Gastrocnemius medialis (tissue), 4 donors: Measurements from ENCODE around the gene MMP25. TPM values are rescaled to one million over a fixed set of nuclear protein-coding genes. Genes with fewer than 3 reads are reported as not detected.

Source experiments
- ATAC-seq, 2 donors: fragments of 150-250 bp; one replicate each; pipeline ENCODE4 v1.9.1; 2016
- DNase-seq, 2 donors: peaks; one replicate each; pipeline ENCODE4 v3.0.0-alpha.2; 2019
- H3K27ac ChIP-seq, 4 donors: fragments of 200-600 bp; sonication (generic); 1 replicate in 1 of 4; 2 replicates in 3 of 4; pipeline ENCODE4 v1.5.1; 2016 to 2018; ENCODE audit warnings: mild to moderate bottlenecking in 2 of 4, moderate library complexity in 1 of 4
- H3K27me3 ChIP-seq, 3 donors: fragments of 200-600 bp; sonication (generic) in 2 of 3; 1 replicate in 1 of 3; 2 replicates in 2 of 3; pipeline versions ENCODE4 v1.5.1 to v1.6.0; 2016 to 2019; ENCODE audit warnings: mild to moderate bottlenecking in 1 of 3, moderate library complexity in 1 of 3
- H3K36me3 ChIP-seq, 2 donors: fragments of 200-600 bp; sonication (generic) in 1 of 2; one replicate each; pipeline ENCODE4 v1.5.1; 2017 to 2018
- H3K4me1 ChIP-seq, 2 donors: fragments of 200-600 bp; sonication (generic) in 1 of 2; one replicate each; pipeline ENCODE4 v1.5.1; 2016 to 2017; ENCODE audit warnings: mild to moderate bottlenecking in 2 of 2
- H3K4me3 ChIP-seq, 4 donors: fragments of 200-600 bp; sonication (generic) in 3 of 4; 1 replicate in 1 of 4; 2 replicates in 3 of 4; pipeline ENCODE4 v1.5.1; 2016 to 2019; ENCODE audit warnings: mild to moderate bottlenecking in 2 of 4
- H3K9me3 ChIP-seq, 3 donors: fragments of 200-600 bp; sonication (generic) in 2 of 3; 1 replicate in 1 of 3; 2 replicates in 2 of 3; pipeline ENCODE4 v1.5.1; 2016 to 2019
- CTCF ChIP-seq, 5 experiments: fragments of 450-650 bp in 3 of 5; fragments of 200-600 bp in 2 of 5; sonication (generic) in 2 of 5; IDR thresholded peaks in 4 of 5; conservative IDR thresholded peaks in 1 of 5; 1 replicate in 4 of 5; 2 replicates in 1 of 5; pipeline ENCODE4 v1.5.1; 2016 to 2019; ENCODE audit warnings: antibody characterized with exemption in 5 of 5, mild to moderate bottlenecking in 3 of 5, moderate library complexity in 3 of 5
- POLR2A ChIP-seq, 2 donors: fragments of 450-650 bp; IDR thresholded peaks; one replicate each; pipeline ENCODE4 v1.6.1; 2017; ENCODE audit warnings: antibody characterized with exemption in 2 of 2, mild to moderate bottlenecking in 2 of 2, moderate library complexity in 2 of 2
- in situ Hi-C, 4 donors: fragments of 200-750 bp; cut with MboI; loops; one replicate each; pipeline versions ENCODE4 v1.15.0 to v1.8.0; 2017; ENCODE audit warnings: low sequenced_read_pairs in 4 of 4
- intact Hi-C: fragments of 100-400 bp; cut with DNase I; formaldehyde crosslinking; loops from one replicate; pipeline ENCODE4 v1.15.1; 2023; ENCODE audit warnings: low total_unique reads
- total RNA-seq, 4 donors: library from RNA; depleted of rRNA; stranded (reverse); fragments of >200 nt; gene quantifications; one replicate each; pipeline versions ENCODE4 v1.1.0 to v1.2.3, GENCODE V29; 2016

MMP25 gene
- total RNA-seq, 4 donors from 2014 or later: 0.15 to 0.75 (median 0.58) TPM; not detected in 1

- Histone ChIP-seq H3K36me3 (no peaks in the 10 kb centered on the region), H3K4me1 (no peaks in the 10 kb centered on the region), H3K4me3 (no peak within 1 kb of the TSS), H3K9me3 (no peaks in the 10 kb centered on the region), H3K27me3 (peaks cover 34 to 44% (median 36%) of the 10 kb centered on the region in 3 donors), H3K27ac (no peak within 1 kb of the TSS)
- ATAC-seq: no peak
- no peak for DNase-seq
- in situ Hi-C loops: no loop called here
- intact Hi-C loops: no loop called here
- no peak for TF ChIP-seq POLR2A (IDR thresholded peaks at IDR 0.05)
- no peak for TF ChIP-seq CTCF (IDR thresholded peaks at IDR 0.05 in 4 of 5, conservative IDR thresholded peaks at IDR 0.05 in 1 of 5)
Measured at GRCh38 chr16:3012828-3013420, 33.4 kb upstream of the MMP25 start, which contains the start of gene CLDN9. TSS of gene CLDN9 (plus strand) at chr16:3012923. CDS start at chr16:3013363, 440 bp downstream.

- in situ Hi-C loops (no loop called here), intact Hi-C loops (no loop called here)
- H3K9me3 ChIP-seq: no peaks in the 10 kb centered on the region
- no peak overlapping the region for H3K27ac ChIP-seq
- peaks cover 38 to 48% (median 42%) of the 10 kb centered on the region in 3 donors for H3K27me3 ChIP-seq
- H3K4me3 ChIP-seq: no peak overlapping the region
- H3K4me1 ChIP-seq: no peaks in the 10 kb centered on the region
- DNase-seq (no peak), ATAC-seq (no peak)
- no peak for TF ChIP-seq CTCF (IDR thresholded peaks at IDR 0.05 in 4 of 5, conservative IDR thresholded peaks at IDR 0.05 in 1 of 5)
- TF ChIP-seq POLR2A (IDR thresholded peaks at IDR 0.05): no peak
- no peaks in the 10 kb centered on the region for H3K36me3 ChIP-seq
Measured at GRCh38 chr16:3013491-3013951, 32.8 kb upstream of the MMP25 start.

- in situ Hi-C loops: no loop called here
- no peak for TF ChIP-seq POLR2A (IDR thresholded peaks at IDR 0.05)
- TF ChIP-seq CTCF (IDR thresholded peaks at IDR 0.05 in 4 of 5, conservative IDR thresholded peaks at IDR 0.05 in 1 of 5): no peak
- H3K9me3 ChIP-seq: no peaks in the 10 kb centered on the region
- DNase-seq (no peak), ATAC-seq (no peak)
- H3K27me3 ChIP-seq: peaks cover 40 to 54% (median 45%) of the 10 kb centered on the region in 3 donors
- no peaks in the 10 kb centered on the region for H3K36me3 ChIP-seq
- no peaks in the 10 kb centered on the region for H3K4me1 ChIP-seq
- intact Hi-C loops: no loop called here
- H3K4me3 ChIP-seq: no peak overlapping the region
- H3K27ac ChIP-seq: no peak overlapping the region
Measured at GRCh38 chr16:3013998-3014690, 32.2 kb upstream of the MMP25 start.

- TF ChIP-seq CTCF (IDR thresholded peaks at IDR 0.05 in 4 of 5, conservative IDR thresholded peaks at IDR 0.05 in 1 of 5) (no peak), POLR2A (IDR thresholded peaks at IDR 0.05) (no peak)
- no peak for DNase-seq
- intact Hi-C loops: no loop called here
- Histone ChIP-seq H3K4me1 (peaks cover 0 to 5% of the 10 kb centered on the region in 2 donors), H3K27ac (no peak overlapping the region), H3K27me3 (peaks cover 40 to 54% (median 45%) of the 10 kb centered on the region in 3 donors), H3K9me3 (no peaks in the 10 kb centered on the region), H3K36me3 (no peaks in the 10 kb centered on the region), H3K4me3 (no peak overlapping the region)
- no peak for ATAC-seq
- in situ Hi-C loops: no loop called here
Measured at GRCh38 chr16:3014971-3015370, 31.4 kb upstream of the MMP25 start.
